Keratinocyte (primary cell): Measurements from ENCODE around the gene TSLP. TPM values are rescaled to one million over a fixed set of nuclear protein-coding genes. Genes with fewer than 3 reads are reported as not detected.

Experiments used
- DNase-seq: peaks from one replicate; pipeline ENCODE4 v3.0.0-alpha.2; 2011; ENCODE audit warnings: low read depth, missing footprints, low spot score
- FAIRE-seq: peaks from 2 replicates; lab custom pipeline; 2011; peaks lifted over from hg19 to GRCh38; lab: Jason Lieb, UNC
- H2AFZ ChIP-seq: 2 replicates; pipeline ENCODE4 v1.6.0; 2012; ENCODE audit warnings: low read length, control low read depth, inconsistent platforms; ENCODE audit not compliant: control insufficient read depth
- H3K27ac ChIP-seq: 2 replicates; pipeline ENCODE4 v1.5.1; 2011; ENCODE audit warnings: low read length; ENCODE audit not compliant: control insufficient read depth, insufficient read depth
- H3K27me3 ChIP-seq: 3 replicates; pipeline ENCODE4 v1.6.0; 2011; ENCODE audit warnings: low read length; ENCODE audit not compliant: control insufficient read depth, insufficient read depth; ENCODE audit errors: extremely low read depth
- H3K36me3 ChIP-seq, 2 experiments: 2 replicates in 1 of 2; 3 replicates in 1 of 2; pipeline ENCODE4 v1.5.1; 2011; ENCODE audit warnings: low read length in 2 of 2, mild to moderate bottlenecking in 1 of 2; ENCODE audit not compliant: control insufficient read depth in 2 of 2, insufficient read depth in 2 of 2; ENCODE audit errors: extremely low read depth in 1 of 2
- H3K4me1 ChIP-seq: 3 replicates; pipeline ENCODE4 v1.5.1; 2011; ENCODE audit warnings: low read length; ENCODE audit not compliant: control insufficient read depth, insufficient read depth; ENCODE audit errors: extremely low read depth
- H3K4me2 ChIP-seq: 3 replicates; pipeline ENCODE4 v1.6.0; 2011; ENCODE audit warnings: low read depth, low read length; ENCODE audit not compliant: control insufficient read depth, insufficient read depth; ENCODE audit errors: extremely low read depth
- H3K4me3 ChIP-seq, 3 experiments: fragments of 200-600 bp in 1 of 3; sonication (generic) in 1 of 3; 2 replicates in 2 of 3; 3 replicates in 1 of 3; pipeline ENCODE4 v1.5.1; 2011 to 2016; ENCODE audit warnings: low read length in 3 of 3, mild to moderate bottlenecking in 3 of 3, control low read depth in 2 of 3, inconsistent platforms in 1 of 3, low read depth in 1 of 3, mixed read lengths in 1 of 3, mixed run types in 1 of 3, moderate library complexity in 1 of 3; ENCODE audit not compliant: control insufficient read depth in 2 of 3, insufficient read depth in 2 of 3; ENCODE audit errors: extremely low read depth in 1 of 3
- H3K79me2 ChIP-seq: 2 replicates; pipeline ENCODE4 v1.6.0; 2012; ENCODE audit warnings: low read length; ENCODE audit not compliant: control insufficient read depth, insufficient read depth
- H3K9ac ChIP-seq: 3 replicates; pipeline ENCODE4 v1.6.0; 2011; ENCODE audit warnings: low read length; ENCODE audit not compliant: control insufficient read depth, insufficient read depth; ENCODE audit errors: extremely low read depth
- H3K9me1 ChIP-seq: 3 replicates; pipeline ENCODE4 v1.6.0; 2011; ENCODE audit warnings: low read length; ENCODE audit not compliant: control insufficient read depth, insufficient read depth; ENCODE audit errors: extremely low read depth
- H3K9me3 ChIP-seq: 2 replicates; pipeline ENCODE4 v1.5.1; 2012; ENCODE audit warnings: low read depth, low read length; ENCODE audit not compliant: control insufficient read depth
- H4K20me1 ChIP-seq: 3 replicates; pipeline ENCODE4 v1.6.0; 2011; ENCODE audit warnings: low read length; ENCODE audit not compliant: control insufficient read depth, insufficient read depth; ENCODE audit errors: extremely low read depth
- CTCF ChIP-seq, 3 experiments: IDR thresholded peaks in 1 of 3; conservative IDR thresholded peaks in 1 of 3; optimal IDR thresholded peaks in 1 of 3; 2 replicates in 2 of 3; 3 replicates in 1 of 3; pipeline versions ENCODE3 to v1.5.1; 2011; ENCODE audit warnings: low read length in 3 of 3, mild to moderate bottlenecking in 3 of 3, moderate library complexity in 2 of 3, control low read depth in 1 of 3, inconsistent platforms in 1 of 3; ENCODE audit not compliant: insufficient read depth in 2 of 3; ENCODE audit errors: extremely low read depth in 1 of 3
- EZH2 ChIP-seq: IDR thresholded peaks from one replicate; pipeline ENCODE4 v1.6.1; 2012; ENCODE audit warnings: inconsistent platforms, mild to moderate bottlenecking, low read length, moderate library complexity
- dilution Hi-C: fragments of 300-500 bp; cut with MboI; formaldehyde crosslinking; loops from one replicate; pipeline ENCODE4 v1.7.0; 2020; ENCODE audit warnings: low sequenced_read_pairs; ENCODE audit not compliant: extremely low pct_ligation_motif_present
- polyA plus RNA-seq, 5 experiments: library from polyadenylated mRNA; depleted of rRNA in 3 of 5; stranded (reverse) in 3 of 5; stranded (forward) in 1 of 5; unstranded in 1 of 5; fragments of >200 nt; gene quantifications; 1 replicate in 1 of 5; 2 replicates in 3 of 5; 3 replicates in 1 of 5; pipeline versions ENCODE4 v1.2.1 to v1.2.3, GENCODE V29; 2011 to 2012; ENCODE audit warnings: missing spikeins in 2 of 5, low read depth in 1 of 5, low replicate concordance in 1 of 5

TSLP gene
- polyA plus RNA-seq, 1 donor (not counting 4 experiments of a cell fraction or from before 2014, with no cell fraction given), result 1.1 TPM

DNA sequence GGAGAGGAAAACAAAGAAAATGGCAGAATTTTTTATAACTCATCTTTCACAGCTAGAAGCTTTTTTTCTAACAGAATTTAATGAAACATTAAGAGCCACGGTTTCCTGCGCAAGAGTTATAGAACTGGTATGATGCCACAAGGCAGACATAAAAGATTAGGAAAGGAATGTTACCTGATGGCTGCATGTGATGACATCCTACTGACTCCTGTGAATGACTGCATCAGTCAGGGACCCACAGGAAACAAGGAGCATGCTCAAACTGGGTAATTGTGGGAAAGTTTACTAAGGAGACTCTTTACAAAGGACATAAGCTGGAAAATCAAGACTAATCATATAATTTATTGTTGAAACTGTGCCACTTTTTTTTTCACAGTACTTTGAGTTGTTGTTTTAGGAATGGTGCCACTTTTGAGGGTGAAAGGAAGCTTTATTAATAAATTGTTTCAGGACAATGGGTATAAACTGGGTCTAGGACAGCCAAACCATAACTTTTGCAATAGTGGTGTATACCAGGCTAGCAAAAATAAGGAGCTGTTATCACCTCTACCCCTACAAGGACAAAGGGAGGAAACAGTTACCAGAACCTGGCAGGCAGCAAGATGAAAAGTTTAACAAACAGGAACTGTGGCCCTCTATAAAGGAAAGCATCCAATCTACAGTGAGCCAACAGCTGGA, 5.1 kb upstream of the TSLP start:
- DNase-seq, result no peak
- H2AFZ ChIP-seq, result peak overlapping the region; percentile 10

GRCh38 chr5:111068213-111068612, 3.3 kb upstream of the TSLP start:
- H3K9ac ChIP-seq, result no peak overlapping the region
- no peaks in the 10 kb centered on the region for H3K9me3 ChIP-seq
- FAIRE-seq (no peak), DNase-seq (no peak)
- no peaks in the 10 kb centered on the region for H3K36me3 ChIP-seq
- H3K27ac ChIP-seq, result no peak overlapping the region
- TF ChIP-seq EZH2, result no peak
- no peak for TF ChIP-seq CTCF (optimal IDR thresholded peaks at IDR 0.05 in 1 of 3, IDR thresholded peaks at IDR 0.05 in 1 of 3, conservative IDR thresholded peaks at IDR 0.05 in 1 of 3; ENCODE audit: extremely low read depth in 1 of 3, insufficient read depth in 2 of 3, low read length in 3 of 3)
- peaks cover 3% of the 10 kb centered on the region for H3K4me1 ChIP-seq
- no peaks in the 10 kb centered on the region for H4K20me1 ChIP-seq
- H3K9me1 ChIP-seq, result no peaks in the 10 kb centered on the region
- no peak overlapping the region for H3K4me3 ChIP-seq
- dilution Hi-C loops, result no loop called here
- H3K79me2 ChIP-seq, result no peaks in the 10 kb centered on the region
- no peak overlapping the region for H3K4me2 ChIP-seq
- H2AFZ ChIP-seq, result no peak overlapping the region
- peaks cover 17% of the 10 kb centered on the region for H3K27me3 ChIP-seq

More for the DNA sequence above, 5.1 kb upstream of the TSLP start:
- H3K36me3 ChIP-seq, result no peaks in the 10 kb centered on the region
- H3K4me1 ChIP-seq, result no peaks in the 10 kb centered on the region
- no peak overlapping the region for H3K27ac ChIP-seq
- no peak for TF ChIP-seq CTCF (optimal IDR thresholded peaks at IDR 0.05 in 1 of 3, IDR thresholded peaks at IDR 0.05 in 1 of 3, conservative IDR thresholded peaks at IDR 0.05 in 1 of 3; ENCODE audit: extremely low read depth in 1 of 3, insufficient read depth in 2 of 3, low read length in 3 of 3)
- H4K20me1 ChIP-seq, result no peaks in the 10 kb centered on the region
- peaks cover 8% of the 10 kb centered on the region for H3K27me3 ChIP-seq
- FAIRE-seq, result no peak
- H3K9ac ChIP-seq, result no peak overlapping the region
- no peaks in the 10 kb centered on the region for H3K79me2 ChIP-seq
- dilution Hi-C loops, result no loop called here
- no peaks in the 10 kb centered on the region for H3K9me1 ChIP-seq
- no peak overlapping the region for H3K4me2 ChIP-seq
- no peak overlapping the region for H3K4me3 ChIP-seq
- no peaks in the 10 kb centered on the region for H3K9me3 ChIP-seq
